A673 (cell line): ENCODE measurements around the gene PHF14. TPM values are rescaled to one million over a fixed set of nuclear protein-coding genes. Genes with fewer than 3 reads are reported as not detected.

Experiments used
- BruUV-seq: library from RNA; stranded (reverse); fragments of 400-500 nt; replicated peaks from 2 replicates; lab custom pipeline; 2021; lab: Mats Ljungman, UMichigan
- CTCF ChIA-PET: fragments of 300-600 bp; sonication (Branson Sonifier 250); formaldehyde crosslinking; loops from one replicate; lab custom pipeline; 2022; ENCODE audit warnings: antibody characterized with exemption; lab: Charles Lee
- POLR2A ChIA-PET: fragments of 300-600 bp; sonication (Branson Sonifier 250); formaldehyde crosslinking; loops from one replicate; lab custom pipeline; 2022; ENCODE audit warnings: antibody characterized with exemption; ENCODE audit not compliant: low non-redundant PET; lab: Charles Lee
- DNase-seq: peaks from one replicate; pipeline ENCODE4 v3.0.0-alpha.2; 2015; ENCODE audit warnings: low spot score
- H3K27ac ChIP-seq: fragments of 200-600 bp; sonication (generic); 2 replicates; pipeline ENCODE4 v1.5.1; 2016; ENCODE audit warnings: mixed run types, low read depth, mild to moderate bottlenecking, mixed read lengths, antibody characterized with exemption, low read length; ENCODE audit not compliant: poor library complexity, severe bottlenecking
- H3K27me3 ChIP-seq: fragments of 200-600 bp; sonication (generic); replicated peaks from 2 replicates; pipeline ENCODE4 v1.6.1; 2017; ENCODE audit warnings: mixed run types, low read depth, mild to moderate bottlenecking, mixed read lengths, antibody characterized with exemption, low read length; ENCODE audit not compliant: insufficient read depth, poor library complexity
- H3K36me3 ChIP-seq: fragments of 200-600 bp; sonication (generic); 2 replicates; pipeline ENCODE4 v1.6.1; 2016; ENCODE audit warnings: mixed run types, mild to moderate bottlenecking, mixed read lengths, antibody characterized with exemption, low read length; ENCODE audit not compliant: insufficient read depth, poor library complexity, severe bottlenecking
- H3K4me1 ChIP-seq: fragments of 200-600 bp; sonication (generic); 2 replicates; pipeline ENCODE4 v1.6.1; 2017; ENCODE audit warnings: mixed run types, mild to moderate bottlenecking, mixed read lengths, antibody characterized with exemption, low read length; ENCODE audit not compliant: insufficient read depth, poor library complexity, severe bottlenecking
- H3K4me3 ChIP-seq: fragments of 200-600 bp; sonication (generic); 2 replicates; pipeline ENCODE4 v1.5.1; 2016; ENCODE audit warnings: low read depth, mixed run types, mild to moderate bottlenecking, mixed read lengths, low read length; ENCODE audit not compliant: poor library complexity, severe bottlenecking
- H3K9me3 ChIP-seq: fragments of 200-600 bp; sonication (generic); 2 replicates; pipeline ENCODE4 v1.6.1; 2016; ENCODE audit warnings: mixed run types, low read depth, mild to moderate bottlenecking, mixed read lengths, antibody characterized with exemption, low read length; ENCODE audit not compliant: poor library complexity, severe bottlenecking
- CTCF ChIP-seq: fragments of 300-800, 200-600 bp; sonication (generic); conservative IDR thresholded peaks from 2 replicates; pipeline ENCODE4 v1.5.1; 2017; ENCODE audit warnings: low read depth, mild to moderate bottlenecking, antibody characterized with exemption, low read length, moderate library complexity, mixed read lengths
- EZH2 ChIP-seq: fragments of 200-600 bp; sonication (generic); IDR thresholded peaks from 2 replicates; pipeline ENCODE4 v1.6.1; 2017; ENCODE audit warnings: borderline replicate concordance, low read depth, mild to moderate bottlenecking, mixed read lengths, antibody characterized with exemption, low read length; ENCODE audit not compliant: poor library complexity, severe bottlenecking
- intact Hi-C: fragments of 100-400 bp; cut with micrococcal nuclease; formaldehyde crosslinking; loops from one replicate; pipeline ENCODE4 v1.10.0; 2022; ENCODE audit not compliant: unreplicated experiment
- total RNA-seq: library from RNA; stranded (reverse); gene quantifications from 2 replicates; pipeline ENCODE4 v1.2.3, GENCODE V29; 2021

Gene PHF14
- total RNA-seq, 1 experiment from 2014 or later: 79.5 TPM

GRCh38 chr7:11104578-11104977 is 130.9 kb downstream of the PHF14 start:
- Histone ChIP-seq H3K4me1 (no peaks in the 10 kb centered on the region), H3K4me3 (no peak overlapping the region), H3K36me3 (no peaks in the 10 kb centered on the region), H3K27ac (no peak overlapping the region), H3K27me3 (no peaks in the 10 kb centered on the region), H3K9me3 (no peaks in the 10 kb centered on the region)
- ChIA-PET POLR2A (no interaction called here), CTCF (no interaction called here)
- TF ChIP-seq CTCF (no peak), EZH2 (no peak)
- no peak for DNase-seq
- intact Hi-C loops: no loop called here
- BruUV-seq: no TSS peak

GRCh38 chr7:11109659-11110058 is 136.0 kb downstream of the PHF14 start:
- no TSS peak for BruUV-seq
- POLR2A ChIA-PET: no interaction called here
- no peaks in the 10 kb centered on the region for H3K4me1 ChIP-seq
- no peaks in the 10 kb centered on the region for H3K27me3 ChIP-seq
- H3K27ac ChIP-seq: no peak overlapping the region
- intact Hi-C loops: no loop called here
- no peak for DNase-seq
- H3K4me3 ChIP-seq: no peak overlapping the region
- CTCF ChIA-PET: no interaction called here
- H3K36me3 ChIP-seq: no peaks in the 10 kb centered on the region
- H3K9me3 ChIP-seq: no peaks in the 10 kb centered on the region
- no peak for TF ChIP-seq EZH2
- TF ChIP-seq CTCF: no peak

- no peaks in the 10 kb centered on the region for H3K36me3 ChIP-seq
- POLR2A ChIA-PET: no interaction called here
- H3K9me3 ChIP-seq: no peaks in the 10 kb centered on the region
- intact Hi-C loops: no loop called here
- H3K4me3 ChIP-seq: no peak overlapping the region
- no peak for TF ChIP-seq EZH2
- no peak for TF ChIP-seq CTCF
- CTCF ChIA-PET: no interaction called here
- BruUV-seq: no TSS peak
- peaks cover 10% of the 10 kb centered on the region for H3K4me1 ChIP-seq
- DNase-seq: no peak
- H3K27ac ChIP-seq: no peak overlapping the region
- H3K27me3 ChIP-seq: no peaks in the 10 kb centered on the region
Measured at GRCh38 chr7:11120068-11120664, 146.5 kb downstream of the PHF14 start.
